Measurements from ENCODE around the gene TMEM19.

- TF ChIP-seq SUZ12 (IDR thresholded peaks at IDR 0.05; ENCODE audit: extremely low read depth, insufficient read depth, insufficient read length) (no peak), YY1 (IDR thresholded peaks at IDR 0.05; ENCODE audit: insufficient read depth, insufficient read length) (no peak), ZNF274 (IDR thresholded peaks at IDR 0.05; ENCODE audit: low read depth, low read length) (no peak)
Measured at GRCh38 chr12:71718611-71719010, 32.7 kb downstream of the TMEM19 start.

All from NT2/D1 (cell line).